Kidney (tissue), 14 donors: ENCODE data around the gene NOVA1. TPM values are rescaled to one million over a fixed set of nuclear protein-coding genes. Genes with fewer than 3 reads are reported as not detected.

ENCODE experiments used
- DNase-seq, 5 donors: peaks; one replicate each; pipeline ENCODE4 v3.0.0-alpha.2; 2013 to 2020
- FAIRE-seq: peaks from 2 replicates; lab custom pipeline; 2012; peaks lifted over from hg19 to GRCh38; lab: Jason Lieb, UNC
- H3K27ac ChIP-seq, 2 donors: one replicate each; pipeline ENCODE4 v1.7.0; 2013; ENCODE audit warnings: low read depth in 2 of 2, low read length in 2 of 2, inconsistent platforms in 1 of 2
- H3K27me3 ChIP-seq: one replicate; pipeline ENCODE4 v1.7.1; 2013; ENCODE audit warnings: low read length, inconsistent platforms; ENCODE audit not compliant: control insufficient read depth, insufficient read depth
- H3K36me3 ChIP-seq, 3 donors: one replicate each; pipeline versions ENCODE4 v1.7.0 to v1.7.1; 2013; ENCODE audit warnings: low read length in 3 of 3, control low read depth in 1 of 3, inconsistent platforms in 1 of 3; ENCODE audit not compliant: insufficient read depth in 3 of 3, control insufficient read depth in 2 of 3
- H3K4me1 ChIP-seq, 3 donors: one replicate each; pipeline versions ENCODE4 v1.7.0 to v1.7.1; 2013; ENCODE audit warnings: low read length in 3 of 3, inconsistent platforms in 1 of 3, low read depth in 1 of 3; ENCODE audit not compliant: control insufficient read depth in 2 of 3, insufficient read depth in 2 of 3
- H3K4me3 ChIP-seq, 3 donors: one replicate each; pipeline versions ENCODE4 v1.7.0 to v1.8.1; 2013; ENCODE audit warnings: low read length in 3 of 3, control low read depth in 1 of 3, inconsistent platforms in 1 of 3
- H3K9ac ChIP-seq, 3 donors: one replicate each; pipeline versions ENCODE4 v1.7.0 to v1.7.1; 2013; ENCODE audit warnings: low read length in 3 of 3, control low read depth in 1 of 3, inconsistent platforms in 1 of 3
- H3K9me3 ChIP-seq, 3 donors: one replicate each; pipeline versions ENCODE4 v1.7.0 to v1.7.1; 2013; ENCODE audit warnings: low read length in 3 of 3, control low read depth in 1 of 3, inconsistent platforms in 1 of 3; ENCODE audit not compliant: control insufficient read depth in 2 of 3, insufficient read depth in 1 of 3
- intact Hi-C: fragments of 100-400 bp; cut with DNase I; formaldehyde crosslinking; loops from one replicate; pipeline ENCODE4 v1.11.1; 2022
- polyA plus RNA-seq: library from polyadenylated mRNA; stranded (reverse); fragments of 350-450 nt; fragmentation: Illumina TruSeq; extraction: RNeasy Lipid Tissue Mini Kit (QIAGEN cat#74804); gene quantifications from one replicate; pipeline ENCODE4 v1.2.3, GENCODE V29; 2014; ENCODE audit warnings: low read depth, low replicate concordance; ENCODE audit not compliant: insufficient read depth
- total RNA-seq: library from RNA; stranded (reverse); fragmentation: NEBNext Ultra II Directional; extraction: Animal tissue kit (Norgen Biotek cat#: 25700); gene quantifications from one replicate; pipeline ENCODE4 v1.2.1, GENCODE V29; 2021
- TF ChIP-seq, protein P1 (sequence below): IDR thresholded peaks from 3 replicates; pipeline ENCODE4 v1.5.1; 2012; ENCODE audit warnings: mild to moderate bottlenecking, moderate library complexity, borderline replicate concordance; ENCODE audit not compliant: insufficient read depth; ENCODE audit errors: extremely low read depth
- donor health status: control.
- donor health status: control.
- donor health status: control.
- donor health status: control.
- donor health status: control.
- donor health status: DM: yes; HTN: yes; CAD: no.
- donor health status: Normal renal cell carcinoma (clear cell type).

The NOVA1 gene
- total and polyA plus RNA-seq, 2 donors from 2014 or later = 10.2 to 15.0 TPM

DNA sequence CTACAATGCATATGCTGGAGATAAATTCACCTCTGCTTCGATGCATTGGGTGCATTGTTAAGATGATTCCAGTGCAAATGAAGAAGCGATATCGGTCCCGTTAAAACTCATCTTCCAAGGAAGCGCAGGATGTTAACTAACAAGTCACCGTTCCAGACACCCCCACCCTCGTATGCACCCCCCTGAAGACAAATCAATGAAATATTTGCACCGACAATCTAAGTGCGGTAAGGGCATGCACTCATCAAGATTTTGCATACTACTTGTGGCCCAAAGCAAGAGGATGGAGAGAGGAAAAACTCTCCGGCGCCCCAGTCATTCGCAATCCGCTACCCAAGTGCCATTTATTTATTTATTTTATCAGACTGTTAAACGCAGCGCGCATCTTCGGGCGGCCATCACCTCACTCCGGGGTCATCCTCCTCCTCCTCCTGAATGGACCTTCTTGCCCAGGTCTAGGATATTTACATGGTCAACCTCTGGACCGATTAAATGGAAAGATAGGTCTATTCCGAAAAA lies 1.2 kb downstream of the NOVA1 start:
- FAIRE-seq = no peak

GRCh38 chr14:26595926-26596542 lies 1.8 kb downstream of the NOVA1 start:
- peak overlapping the region; percentile 5 to 84 (median 43) for H3K9ac ChIP-seq
- TF ChIP-seq, protein P1, sequence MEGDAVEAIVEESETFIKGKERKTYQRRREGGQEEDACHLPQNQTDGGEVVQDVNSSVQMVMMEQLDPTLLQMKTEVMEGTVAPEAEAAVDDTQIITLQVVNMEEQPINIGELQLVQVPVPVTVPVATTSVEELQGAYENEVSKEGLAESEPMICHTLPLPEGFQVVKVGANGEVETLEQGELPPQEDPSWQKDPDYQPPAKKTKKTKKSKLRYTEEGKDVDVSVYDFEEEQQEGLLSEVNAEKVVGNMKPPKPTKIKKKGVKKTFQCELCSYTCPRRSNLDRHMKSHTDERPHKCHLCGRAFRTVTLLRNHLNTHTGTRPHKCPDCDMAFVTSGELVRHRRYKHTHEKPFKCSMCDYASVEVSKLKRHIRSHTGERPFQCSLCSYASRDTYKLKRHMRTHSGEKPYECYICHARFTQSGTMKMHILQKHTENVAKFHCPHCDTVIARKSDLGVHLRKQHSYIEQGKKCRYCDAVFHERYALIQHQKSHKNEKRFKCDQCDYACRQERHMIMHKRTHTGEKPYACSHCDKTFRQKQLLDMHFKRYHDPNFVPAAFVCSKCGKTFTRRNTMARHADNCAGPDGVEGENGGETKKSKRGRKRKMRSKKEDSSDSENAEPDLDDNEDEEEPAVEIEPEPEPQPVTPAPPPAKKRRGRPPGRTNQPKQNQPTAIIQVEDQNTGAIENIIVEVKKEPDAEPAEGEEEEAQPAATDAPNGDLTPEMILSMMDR = no peak
- peak overlapping the region; percentile 84 to 90 (median 85) for H3K4me3 ChIP-seq
- H3K4me1 ChIP-seq = no peaks in the 10 kb centered on the region
- intact Hi-C loops = no loop called here
- H3K27ac ChIP-seq = no peak overlapping the region
- DNase-seq = peak in 2 of 5 donors; percentile 23 to 25
- H3K36me3 ChIP-seq = no peaks in the 10 kb centered on the region
- no peaks in the 10 kb centered on the region for H3K27me3 ChIP-seq
- FAIRE-seq = no peak
- no peaks in the 10 kb centered on the region for H3K9me3 ChIP-seq

More for the DNA sequence above, 1.2 kb downstream of the NOVA1 start:
- peak overlapping the region; percentile 84 to 90 (median 85) for H3K4me3 ChIP-seq
- H3K4me1 ChIP-seq = no peaks in the 10 kb centered on the region
- no peak overlapping the region for H3K27ac ChIP-seq
- peak overlapping the region; percentile 5 to 84 (median 43) for H3K9ac ChIP-seq
- peak; percentile 34 to 67 (median 61) for DNase-seq
- no peaks in the 10 kb centered on the region for H3K9me3 ChIP-seq
- no peaks in the 10 kb centered on the region for H3K27me3 ChIP-seq
- intact Hi-C loops = no loop called here
- H3K36me3 ChIP-seq = no peaks in the 10 kb centered on the region
- TF ChIP-seq, protein P1 = no peak

- intact Hi-C loops = no loop called here
- H3K4me3 ChIP-seq = peak overlapping the region in 1 of 3 donors; percentile 3
- FAIRE-seq = no peak
Measured at GRCh38 chr14:26594756-26595545, 2.9 kb downstream of the NOVA1 start.

More at GRCh38 chr14:26594756-26595545, 2.9 kb downstream of the NOVA1 start:
- TF ChIP-seq, protein P1 = no peak
- H3K27me3 ChIP-seq = no peaks in the 10 kb centered on the region
- H3K9ac ChIP-seq = no peak overlapping the region
- H3K9me3 ChIP-seq = no peaks in the 10 kb centered on the region
- DNase-seq = peak in 1 of 5 donors; percentile 2
- no peaks in the 10 kb centered on the region for H3K4me1 ChIP-seq
- no peaks in the 10 kb centered on the region for H3K36me3 ChIP-seq
- H3K27ac ChIP-seq = no peak overlapping the region
